WERI-Rb-1 (cell line): Measurements from ENCODE around the gene LIMS2.

Source experiments
- DNase-seq: peaks from one replicate; pipeline ENCODE4 v3.0.0-alpha.2; 2020
- H3K27ac ChIP-seq: fragments of 250-450 bp; sonication (Bioruptor Pico); 2 replicates; pipeline ENCODE4 v1.5.1; 2020; ENCODE audit warnings: mild to moderate bottlenecking, moderate library complexity
- H3K27me3 ChIP-seq: fragments of 250-450 bp; sonication (Bioruptor Pico); 2 replicates; pipeline ENCODE4 v1.5.1; 2021; ENCODE audit warnings: mild to moderate bottlenecking, low read depth, moderate library complexity; ENCODE audit not compliant: insufficient read depth, severe bottlenecking
- H3K36me3 ChIP-seq: fragments of 250-450 bp; sonication (Bioruptor Pico); 2 replicates; pipeline ENCODE4 v1.5.1; 2020; ENCODE audit warnings: mild to moderate bottlenecking, moderate library complexity
- H3K4me3 ChIP-seq: 2 replicates; pipeline ENCODE4 v1.5.1; 2011; ENCODE audit warnings: low read depth, mild to moderate bottlenecking, control low read depth, low read length
- H3K9me3 ChIP-seq: fragments of 250-450 bp; sonication (Bioruptor Pico); 2 replicates; pipeline ENCODE4 v1.5.1; 2021; ENCODE audit warnings: mild to moderate bottlenecking, moderate library complexity; ENCODE audit not compliant: severe bottlenecking
- CTCF ChIP-seq: IDR thresholded peaks from 2 replicates; pipeline ENCODE4 v1.5.1; 2011; ENCODE audit warnings: low read depth, mild to moderate bottlenecking, control low read depth, inconsistent platforms, low read length

LIMS2 gene

DNA sequence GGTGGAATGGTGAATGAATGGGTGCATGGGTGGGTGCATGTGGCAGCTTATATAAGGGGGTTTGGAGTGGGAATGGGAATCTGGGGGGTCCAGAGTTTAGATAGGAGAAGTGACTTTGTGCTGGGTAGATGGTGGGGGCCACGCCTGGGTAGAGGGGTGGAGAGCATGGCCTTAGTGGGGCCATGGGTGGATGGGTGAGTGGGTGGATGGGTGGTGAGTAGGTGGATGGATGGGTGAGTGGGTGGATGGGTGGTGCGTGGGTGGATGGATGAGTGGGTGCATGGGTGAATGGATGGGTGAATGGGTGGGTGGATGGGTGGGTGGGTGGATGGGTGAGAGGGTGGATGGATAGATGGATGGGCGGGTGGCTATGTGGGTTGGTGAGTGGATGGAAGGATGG is 86.0 kb downstream of the LIMS2 start:
- Histone ChIP-seq H3K36me3 (no peaks in the 10 kb centered on the region), H3K9me3 (peaks cover 3% of the 10 kb centered on the region), H3K4me3 (no peak overlapping the region), H3K27me3 (no peaks in the 10 kb centered on the region), H3K27ac (no peak overlapping the region)
- no peak for DNase-seq
- no peak for TF ChIP-seq CTCF
